B cell (primary cell): ENCODE data around the gene HBA2. TPM values are rescaled to one million over a fixed set of nuclear protein-coding genes. Genes with fewer than 3 reads are reported as not detected.

ENCODE experiments used
- ATAC-seq: fragments of 200-7000 bp; cut with Tn5 transposase; one replicate; pipeline ENCODE4 v1.10.0; 2021; ENCODE audit warnings: low read depth, mild to moderate bottlenecking, moderate number of reproducible peaks, moderate library complexity
- CTCF ChIA-PET: fragments of 350-600 bp; sonication (Branson Sonifier 250); formaldehyde crosslinking; loops from one replicate; lab custom pipeline; 2021; ENCODE audit warnings: antibody characterized with exemption, inconsistent platforms; lab: Charles Lee
- POLR2A ChIA-PET: fragments of 350-600 bp; sonication (Branson Sonifier 250); formaldehyde crosslinking; loops from one replicate; lab custom pipeline; 2021; ENCODE audit warnings: antibody characterized with exemption; lab: Charles Lee
- DNase-seq: peaks from one replicate; pipeline ENCODE4 v3.0.0; 2013
- H2AFZ ChIP-seq: 2 replicates; pipeline ENCODE4 v1.6.1; 2012; ENCODE audit warnings: mild to moderate bottlenecking, low read depth, low read length; ENCODE audit not compliant: insufficient read depth, poor library complexity, severe bottlenecking
- H3K27ac ChIP-seq, 2 donors: 1 replicate in 1 of 2; 2 replicates in 1 of 2; pipeline ENCODE4 v1.5.1; 2012 to 2013; ENCODE audit warnings: low read length in 2 of 2, mild to moderate bottlenecking in 2 of 2, moderate library complexity in 1 of 2
- H3K27me3 ChIP-seq, 4 experiments: fragments of 200-600 bp in 1 of 4; sonication (generic) in 1 of 4; replicated peaks in 1 of 4; 1 replicate in 2 of 4; 2 replicates in 2 of 4; pipeline versions ENCODE4 v1.6.1 to v1.7.0; 2013 to 2016; ENCODE audit warnings: low read length in 3 of 4, mild to moderate bottlenecking in 2 of 4, mixed read lengths in 1 of 4, moderate library complexity in 1 of 4; ENCODE audit not compliant: insufficient read depth in 4 of 4, control insufficient read depth in 3 of 4; ENCODE audit errors: control extremely low read depth in 1 of 4
- H3K36me3 ChIP-seq, 2 experiments: replicated peaks in 1 of 2; 1 replicate in 1 of 2; 2 replicates in 1 of 2; pipeline versions ENCODE4 v1.6.1 to v1.7.1; 2013; ENCODE audit warnings: low read length in 1 of 2; ENCODE audit not compliant: insufficient read depth in 2 of 2, control insufficient read depth in 1 of 2; ENCODE audit errors: control extremely low read depth in 1 of 2, extremely low read depth in 1 of 2
- H3K4me1 ChIP-seq, 2 donors: fragments of 200-600 bp in 1 of 2; sonication (generic) in 1 of 2; 1 replicate in 1 of 2; 2 replicates in 1 of 2; pipeline versions ENCODE4 v1.5.1 to v1.6.1; 2013 to 2017; ENCODE audit warnings: low read length in 2 of 2; ENCODE audit not compliant: control insufficient read depth in 2 of 2, insufficient read depth in 2 of 2
- H3K4me2 ChIP-seq: replicated peaks from 2 replicates; pipeline ENCODE3; 2012; ENCODE audit warnings: mild to moderate bottlenecking, low read depth, low read length; ENCODE audit not compliant: poor library complexity, severe bottlenecking
- H3K4me3 ChIP-seq, 5 experiments: fragments of 200-600 bp in 1 of 5; sonication (generic) in 1 of 5; 1 replicate in 3 of 5; 2 replicates in 2 of 5; pipeline versions ENCODE4 v1.5.1 to v1.7.0; 2011 to 2016; ENCODE audit warnings: low read length in 4 of 5, mild to moderate bottlenecking in 4 of 5, low read depth in 2 of 5, control low read depth in 1 of 5, moderate library complexity in 1 of 5; ENCODE audit not compliant: insufficient read depth in 1 of 5; ENCODE audit errors: control extremely low read depth in 1 of 5, extremely low read depth in 1 of 5
- H3K79me2 ChIP-seq: fragments of 200-600 bp; sonication (generic); one replicate; pipeline ENCODE4 v1.6.0; 2016; ENCODE audit warnings: low read length; ENCODE audit not compliant: control insufficient read depth, insufficient read depth
- H3K9ac ChIP-seq: fragments of 200-600 bp; sonication (generic); 2 replicates; pipeline ENCODE4 v1.6.1; 2017; ENCODE audit warnings: mild to moderate bottlenecking, low read length, moderate library complexity
- H3K9me3 ChIP-seq, 3 donors: one replicate each; pipeline versions ENCODE4 v1.6.1 to v1.7.1; 2013; ENCODE audit warnings: low read length in 2 of 3; ENCODE audit not compliant: control insufficient read depth in 2 of 3, insufficient read depth in 1 of 3; ENCODE audit errors: control extremely low read depth in 1 of 3
- H4K20me1 ChIP-seq: 2 replicates; pipeline ENCODE4 v1.6.0; 2012; ENCODE audit warnings: mild to moderate bottlenecking, low read length; ENCODE audit not compliant: insufficient read depth, control insufficient read depth, poor library complexity, severe bottlenecking
- H3K27ac Mint-ChIP-seq: one replicate; pipeline ENCODE4 v1.8.0; 2021; ENCODE audit warnings: mixed read lengths
- H3K27me3 Mint-ChIP-seq: one replicate; pipeline ENCODE4 v1.8.0; 2021; ENCODE audit warnings: mixed read lengths
- H3K4me1 Mint-ChIP-seq: one replicate; pipeline ENCODE4 v1.8.0; 2021; ENCODE audit warnings: mixed read lengths
- H3K4me3 Mint-ChIP-seq: one replicate; pipeline ENCODE4 v1.8.0; 2021; ENCODE audit warnings: mixed read lengths
- H3K9me3 Mint-ChIP-seq: one replicate; pipeline ENCODE4 v1.8.0; 2022; ENCODE audit warnings: mixed read lengths; ENCODE audit not compliant: insufficient read depth
- EZH2 ChIP-seq: IDR thresholded peaks from 2 replicates; pipeline ENCODE4 v1.6.1; 2012; ENCODE audit warnings: borderline replicate concordance, low read depth, mild to moderate bottlenecking, moderate library complexity, low read length; ENCODE audit not compliant: insufficient read depth, poor library complexity, severe bottlenecking
- WGBS: methylation state at CpG from one replicate; pipeline ENCODE4 v1.1.5; 2013; ENCODE audit warnings: missing lambda C conversion rate; ENCODE audit not compliant: insufficient coverage; 5-methylcytosine and 5-hydroxymethylcytosine counted together
- intact Hi-C: fragments of 100-400 bp; cut with micrococcal nuclease; formaldehyde crosslinking; loops from one replicate; pipeline ENCODE4 v1.10.0; 2022
- polyA plus RNA-seq: library from polyadenylated mRNA; depleted of rRNA; stranded (reverse); fragments of >200 nt; gene quantifications from 2 replicates; pipeline ENCODE4 v1.2.3, GENCODE V29; 2012
- total RNA-seq, 2 donors: library from RNA; stranded (reverse); fragments of 120-200 nt in 1 of 2; gene quantifications; 1 replicate in 1 of 2; 2 replicates in 1 of 2; pipeline versions ENCODE4 v1.2.3 to v1.2.4, GENCODE V29; 2013 to 2022
- TF ChIP-seq, protein P1 (sequence below): fragments of 200-600 bp; IDR thresholded peaks from one replicate; pipeline ENCODE4 v1.8.0; 2022; ENCODE audit warnings: antibody characterized with exemption, mild to moderate bottlenecking

The HBA2 gene
- total and polyA plus RNA-seq, 2 donors (not counting 1 experiment from before 2014, with no cell fraction given): 75.6 to 179 TPM

- Mint-ChIP-seq H3K27me3 (peaks cover 45% of the 10 kb centered on the region), H3K27ac (no peak overlapping the region)
- intact Hi-C loops: no loop called here
Measured at GRCh38 chr16:166375-167121, 6.1 kb upstream of the HBA2 start.

More at GRCh38 chr16:166375-167121, 6.1 kb upstream of the HBA2 start:
- Histone ChIP-seq H3K4me1 (peaks cover 18 to 23% of the 10 kb centered on the region in 2 donors), H3K27ac (no peak overlapping the region), H2AFZ (no peak overlapping the region), H4K20me1 (no peaks in the 10 kb centered on the region), H3K9me3 (peaks cover 0 to 13% (median 0%) of the 10 kb centered on the region in 3 donors), H3K9ac (no peak overlapping the region), H3K4me3 (peak overlapping the region in 1 of 5 experiments; percentile 32), H3K27me3 (peaks cover 0 to 59% (median 21%) of the 10 kb centered on the region in 4 experiments), H3K79me2 (no peaks in the 10 kb centered on the region), H3K4me2 (peak overlapping the region; percentile 78), H3K36me3 (no peaks in the 10 kb centered on the region)
- TF ChIP-seq, protein P1, sequence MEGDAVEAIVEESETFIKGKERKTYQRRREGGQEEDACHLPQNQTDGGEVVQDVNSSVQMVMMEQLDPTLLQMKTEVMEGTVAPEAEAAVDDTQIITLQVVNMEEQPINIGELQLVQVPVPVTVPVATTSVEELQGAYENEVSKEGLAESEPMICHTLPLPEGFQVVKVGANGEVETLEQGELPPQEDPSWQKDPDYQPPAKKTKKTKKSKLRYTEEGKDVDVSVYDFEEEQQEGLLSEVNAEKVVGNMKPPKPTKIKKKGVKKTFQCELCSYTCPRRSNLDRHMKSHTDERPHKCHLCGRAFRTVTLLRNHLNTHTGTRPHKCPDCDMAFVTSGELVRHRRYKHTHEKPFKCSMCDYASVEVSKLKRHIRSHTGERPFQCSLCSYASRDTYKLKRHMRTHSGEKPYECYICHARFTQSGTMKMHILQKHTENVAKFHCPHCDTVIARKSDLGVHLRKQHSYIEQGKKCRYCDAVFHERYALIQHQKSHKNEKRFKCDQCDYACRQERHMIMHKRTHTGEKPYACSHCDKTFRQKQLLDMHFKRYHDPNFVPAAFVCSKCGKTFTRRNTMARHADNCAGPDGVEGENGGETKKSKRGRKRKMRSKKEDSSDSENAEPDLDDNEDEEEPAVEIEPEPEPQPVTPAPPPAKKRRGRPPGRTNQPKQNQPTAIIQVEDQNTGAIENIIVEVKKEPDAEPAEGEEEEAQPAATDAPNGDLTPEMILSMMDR: no peak
- no peak for TF ChIP-seq EZH2
- ChIA-PET POLR2A (interaction anchor here (0.7 kb wide), 1 partner anchor 29 kb away, joined by 3 read pairs; no protein-coding TSS in a partner anchor), CTCF (no interaction called here)
- no peaks in the 10 kb centered on the region for H3K9me3 Mint-ChIP-seq
- DNase-seq (no peak), ATAC-seq (no peak)
- H3K4me3 Mint-ChIP-seq: peak overlapping the region; percentile 59
- 6% methylated on average over 39 of the region's 45 CpGs for WGBS
- peaks cover 15% of the 10 kb centered on the region for H3K4me1 Mint-ChIP-seq
